GM12878 (cell line): Measurements from ENCODE around the gene DHRS4. TPM values are rescaled to one million over a fixed set of nuclear protein-coding genes. Genes with fewer than 3 reads are reported as not detected.

Source experiments
- ATAC-seq: fragments of 200-7000 bp; cut with Tn5 transposase; 3 replicates; pipeline ENCODE4 v1.9.1; 2020; ENCODE audit warnings: mild to moderate bottlenecking, moderate library complexity
- BruUV-seq: library from RNA; stranded (reverse); fragments of 400-500 nt; replicated peaks from 2 replicates; lab custom pipeline; 2021; lab: Mats Ljungman, UMichigan
- CTCF ChIA-PET: fragments of 300-600 bp; sonication (Branson Sonifier 250); formaldehyde crosslinking; extraction: SDS; loops from one replicate; lab custom pipeline; 2021; ENCODE audit warnings: inconsistent platforms; lab: Yijun Ruan, JAX
- POLR2A ChIA-PET: fragments of 350-600 bp; formaldehyde crosslinking; extraction: SDS; loops from one replicate; lab custom pipeline; 2021; ENCODE audit warnings: inconsistent platforms; lab: Charles Lee
- RAD21 ChIA-PET: fragments of 300-600 bp; sonication (Branson Sonifier 250); formaldehyde crosslinking; loops from one replicate; lab custom pipeline; 2023; ENCODE audit warnings: antibody characterized with exemption; ENCODE audit not compliant: unreplicated experiment; lab: Charles Lee
- SMC1A ChIA-PET: fragments of 300-600 bp; sonication (Branson Sonifier 250); formaldehyde crosslinking; loops from one replicate; lab custom pipeline; 2023; ENCODE audit not compliant: unreplicated experiment, uncharacterized antibody; lab: Charles Lee
- DNase-seq: peaks from one replicate; pipeline ENCODE4 v3.0.0-alpha.2; 2011; ENCODE audit warnings: low read depth, low spot score
- FAIRE-seq: peaks from 3 replicates; lab custom pipeline; 2011; peaks lifted over from hg19 to GRCh38; lab: Jason Lieb, UNC
- H2AFZ ChIP-seq: 2 replicates; pipeline ENCODE4 v1.6.0; 2011; ENCODE audit warnings: low read depth, low read length, control low read depth; ENCODE audit not compliant: control insufficient read depth
- H3K27ac ChIP-seq: 2 replicates; pipeline ENCODE4 v1.5.1; 2011; ENCODE audit warnings: control low read depth; ENCODE audit not compliant: control insufficient read depth, insufficient read depth
- H3K27me3 ChIP-seq, 2 experiments: replicated peaks in 1 of 2; 2 replicates each; pipeline versions ENCODE4 v1.6.0 to v1.6.1; 2011; ENCODE audit warnings: low read length in 1 of 2; ENCODE audit not compliant: control insufficient read depth in 2 of 2, insufficient read depth in 2 of 2
- H3K36me3 ChIP-seq, 2 experiments: 2 replicates each; pipeline ENCODE4 v1.5.1; 2011; ENCODE audit warnings: low read length in 1 of 2; ENCODE audit not compliant: control insufficient read depth in 2 of 2, insufficient read depth in 2 of 2
- H3K4me1 ChIP-seq: 2 replicates; pipeline ENCODE4 v1.6.1; 2011; ENCODE audit warnings: mild to moderate bottlenecking, low read length, moderate library complexity, mixed read lengths; ENCODE audit not compliant: control insufficient read depth, insufficient read depth
- H3K4me2 ChIP-seq: 2 replicates; pipeline ENCODE4 v1.6.0; 2011; ENCODE audit warnings: control low read depth; ENCODE audit not compliant: control insufficient read depth, insufficient read depth
- H3K4me3 ChIP-seq: fragments of 200-600 bp; sonication (generic); 2 replicates; pipeline ENCODE4 v1.5.1; 2016
- H3K79me2 ChIP-seq: 2 replicates; pipeline ENCODE4 v1.6.0; 2011; ENCODE audit warnings: low read length; ENCODE audit not compliant: control insufficient read depth, insufficient read depth
- H3K9ac ChIP-seq: 2 replicates; pipeline ENCODE4 v1.8.0; 2011; ENCODE audit warnings: low read length, control low read depth, mixed read lengths; ENCODE audit not compliant: control insufficient read depth, insufficient read depth
- H3K9me3 ChIP-seq: replicated peaks from 3 replicates; pipeline ENCODE4 v1.5.1; 2011; ENCODE audit warnings: mild to moderate bottlenecking, low read length; ENCODE audit not compliant: control insufficient read depth, insufficient read depth
- H4K20me1 ChIP-seq: 2 replicates; pipeline ENCODE4 v1.6.0; 2011; ENCODE audit not compliant: control insufficient read depth, insufficient read depth
- ASH2L ChIP-seq: fragments of 300-600, 200-600 bp; sonication (generic); IDR thresholded peaks from 2 replicates; pipeline ENCODE4 v1.6.1; 2017; ENCODE audit warnings: low read depth, mild to moderate bottlenecking, borderline replicate concordance
- ATF3 ChIP-seq: IDR thresholded peaks from 2 replicates; pipeline ENCODE4 v1.6.1; 2011; ENCODE audit warnings: low read depth, mild to moderate bottlenecking, low read length, moderate library complexity, borderline replicate concordance; ENCODE audit errors: extremely low read depth
- CBX3 ChIP-seq: fragments of 200-600 bp; sonication (generic); IDR thresholded peaks from 2 replicates; pipeline ENCODE4 v1.6.1; 2016; ENCODE audit warnings: low read depth, borderline replicate concordance
- CBX5 ChIP-seq: sonication (generic); IDR thresholded peaks from 2 replicates; pipeline ENCODE4 v1.6.1; 2016; ENCODE audit warnings: low read depth, moderate library complexity, mild to moderate bottlenecking, inconsistent platforms
- CUX1 ChIP-seq: IDR thresholded peaks from 2 replicates; pipeline ENCODE4 v1.6.1; 2012; ENCODE audit warnings: improper control_type of control experiment, low read depth, low read length; ENCODE audit not compliant: insufficient replicate concordance
- IRF4 ChIP-seq: IDR thresholded peaks from 2 replicates; pipeline ENCODE4 v1.6.1; 2011; ENCODE audit warnings: low read depth, low read length
- KAT2A ChIP-seq: conservative IDR thresholded peaks from 2 replicates; pipeline ENCODE4 v1.6.1; 2011; ENCODE audit warnings: low read depth, low read length; ENCODE audit not compliant: control insufficient read depth
- NR2F1 ChIP-seq: fragments of 450-650 bp; conservative IDR thresholded peaks from 2 replicates; pipeline ENCODE4 v1.6.1; 2017; ENCODE audit warnings: mild to moderate bottlenecking
- PAX5 ChIP-seq: IDR thresholded peaks from 2 replicates; pipeline ENCODE4 v1.6.1; 2011; ENCODE audit warnings: low read depth, low read length, borderline replicate concordance
- POU2F2 ChIP-seq: IDR thresholded peaks from 3 replicates; pipeline ENCODE4 v1.6.1; 2011; ENCODE audit warnings: low read depth, mild to moderate bottlenecking, low read length, borderline replicate concordance
- STAT3 ChIP-seq: IDR thresholded peaks from 2 replicates; pipeline ENCODE4 v1.6.1; 2011; ENCODE audit warnings: low read depth, low read length, improper control_type of control experiment
- ZNF24 ChIP-seq: fragments of 450-650 bp; IDR thresholded peaks from 2 replicates; pipeline ENCODE4 v1.6.1; 2017; ENCODE audit warnings: antibody characterized with exemption, mild to moderate bottlenecking
- WGBS: methylation state at CpG from one replicate; pipeline ENCODE4 v1.1.6; 2016; ENCODE audit warnings: low lambda C conversion rate; ENCODE audit not compliant: insufficient replicate concordance, insufficient coverage; ENCODE audit errors: missing lambda C conversion rate; 5-methylcytosine and 5-hydroxymethylcytosine counted together
- in situ Hi-C: fragments of 300-500 bp; cut with MboI; formaldehyde crosslinking; loops from 9 replicates; pipeline ENCODE4 v1.14.3; 2018; ENCODE audit warnings: mixed read lengths
- intact Hi-C: fragments of 100-400 bp; cut with micrococcal nuclease; formaldehyde crosslinking; loops from one replicate; pipeline ENCODE4 v1.14.2; 2022; ENCODE audit not compliant: unreplicated experiment
- polyA plus RNA-seq, 11 experiments: library from polyadenylated mRNA; depleted of rRNA in 4 of 11; unstranded in 6 of 11; stranded (reverse) in 5 of 11; fragments of >200 nt; fragmentation: Nextera tagmentation in 4 of 11; fragmentation: Illumina TruSeq in 1 of 11; extraction: Ambion mirVana in 4 of 11; extraction: Trizol in 1 of 11; gene quantifications; 1 replicate in 1 of 11; 2 replicates in 10 of 11; pipeline versions ENCODE4 v1.2.1 to v1.2.3, GENCODE V29; 2011 to 2016; ENCODE audit warnings: inconsistent platforms in 2 of 11, missing spikeins in 2 of 11, low read depth in 1 of 11
- total RNA-seq, 4 experiments: library from RNA; depleted of rRNA in 3 of 4; stranded (reverse); fragments of >200 nt in 3 of 4; fragmentation: Illumina TruSeq in 1 of 4; extraction: Trizol in 1 of 4; gene quantifications; 2 replicates each; pipeline versions ENCODE4 v1.2.1 to v1.2.3, GENCODE V29; 2013 to 2021

DHRS4 gene
- total and polyA plus RNA-seq, 10 of the 15 experiments (the other 5 are each of a cell fraction or from before 2014, with no cell fraction given): 2.4 to 38.1 (median 22.2) TPM

- POLR2A ChIA-PET: no interaction called here
- in situ Hi-C loops: no loop called here
- CTCF ChIA-PET: no interaction called here
These were observed 12.3 kb upstream of the DHRS4 start for GRCh38 chr14:23941230-23941629.

GRCh38 chr14:23941669-23942068, 11.9 kb upstream of the DHRS4 start:
- Histone ChIP-seq H3K9me3 (no peaks in the 10 kb centered on the region; the same call in 2 of the 3 replicates), H3K79me2 (no peaks in the 10 kb centered on the region), H3K27ac (no peak overlapping the region), H3K27me3 (no peaks in the 10 kb centered on the region), H3K4me3 (no peak overlapping the region), H3K9ac (no peak overlapping the region), H3K4me2 (no peak overlapping the region), H3K36me3 (no peaks in the 10 kb centered on the region), H3K4me1 (no peaks in the 10 kb centered on the region), H4K20me1 (no peaks in the 10 kb centered on the region), H2AFZ (no peak overlapping the region)
- CTCF ChIA-PET: no interaction called here
- FAIRE-seq (no peak), ATAC-seq (no peak), DNase-seq (no peak)
- intact Hi-C loops (no loop called here), in situ Hi-C loops (no loop called here)
- BruUV-seq: no TSS peak
- RAD21 ChIA-PET: no interaction called here
- POLR2A ChIA-PET: no interaction called here
- SMC1A ChIA-PET: interaction anchor here (1.0 kb wide), 1 partner anchor 10 kb away, joined by 3 read pairs; no protein-coding TSS in a partner anchor
- no peak for TF ChIP-seq POU2F2
- no peak for TF ChIP-seq STAT3
- TF ChIP-seq ASH2L: no peak
- TF ChIP-seq ZNF24: no peak
- TF ChIP-seq CBX3: no peak
- TF ChIP-seq CUX1: no peak
- no peak for TF ChIP-seq ATF3

More at GRCh38 chr14:23941230-23941629, 12.3 kb upstream of the DHRS4 start:
- BruUV-seq: no TSS peak
- intact Hi-C loops: no loop called here
- TF ChIP-seq KAT2A (no peak), NR2F1 (no peak), CBX5 (no peak), IRF4 (no peak), PAX5 (no peak)
- RAD21 ChIA-PET: no interaction called here
- SMC1A ChIA-PET: interaction anchor here (1.0 kb wide), 1 partner anchor 10 kb away, joined by 3 read pairs; no protein-coding TSS in a partner anchor
- Histone ChIP-seq H3K4me1 (no peaks in the 10 kb centered on the region), H3K27me3 (no peaks in the 10 kb centered on the region), H3K36me3 (no peaks in the 10 kb centered on the region), H3K9ac (no peak overlapping the region), H3K4me2 (no peak overlapping the region), H2AFZ (no peak overlapping the region), H4K20me1 (no peaks in the 10 kb centered on the region), H3K9me3 (no peaks in the 10 kb centered on the region; the same call in 2 of the 3 replicates), H3K27ac (no peak overlapping the region), H3K4me3 (no peak overlapping the region), H3K79me2 (no peaks in the 10 kb centered on the region)
- FAIRE-seq: no peak
- 64% methylated on average over 3 of the region's 3 CpGs for WGBS
- DNase-seq: no peak
- no peak for ATAC-seq
